ENCODE data around the gene CTXND1. TPM values are rescaled to one million over a fixed set of nuclear protein-coding genes. Genes with fewer than 3 reads are reported as not detected.

Gene CTXND1
- not detected in 2 replicates for total RNA-seq

DNA sequence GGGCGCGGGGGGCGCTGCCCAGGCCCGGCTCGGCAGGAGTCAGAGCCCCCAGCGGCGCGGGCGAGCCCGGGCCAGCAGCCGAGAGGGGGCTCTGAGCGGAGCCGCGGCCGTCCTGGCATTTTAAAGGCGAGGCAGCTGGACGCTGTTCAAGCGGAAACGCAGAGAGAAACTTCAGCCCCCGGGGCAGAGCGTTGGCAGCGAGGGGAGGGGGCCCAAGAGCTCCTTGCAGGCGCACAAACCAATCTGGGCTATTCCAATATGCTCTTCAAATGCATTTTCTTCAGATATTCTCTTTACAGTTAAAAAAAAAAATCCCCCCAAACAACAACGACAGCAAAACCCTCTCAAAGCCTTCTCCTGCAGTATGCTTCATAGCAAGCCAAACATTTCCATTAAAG, at the start of gene CTXND1:
Gene CTXND1 (minus strand): TSS at position 93 of the 398 bp plus-strand sequence. CDS start 50,264 bp downstream, outside the sequence.

DNA sequence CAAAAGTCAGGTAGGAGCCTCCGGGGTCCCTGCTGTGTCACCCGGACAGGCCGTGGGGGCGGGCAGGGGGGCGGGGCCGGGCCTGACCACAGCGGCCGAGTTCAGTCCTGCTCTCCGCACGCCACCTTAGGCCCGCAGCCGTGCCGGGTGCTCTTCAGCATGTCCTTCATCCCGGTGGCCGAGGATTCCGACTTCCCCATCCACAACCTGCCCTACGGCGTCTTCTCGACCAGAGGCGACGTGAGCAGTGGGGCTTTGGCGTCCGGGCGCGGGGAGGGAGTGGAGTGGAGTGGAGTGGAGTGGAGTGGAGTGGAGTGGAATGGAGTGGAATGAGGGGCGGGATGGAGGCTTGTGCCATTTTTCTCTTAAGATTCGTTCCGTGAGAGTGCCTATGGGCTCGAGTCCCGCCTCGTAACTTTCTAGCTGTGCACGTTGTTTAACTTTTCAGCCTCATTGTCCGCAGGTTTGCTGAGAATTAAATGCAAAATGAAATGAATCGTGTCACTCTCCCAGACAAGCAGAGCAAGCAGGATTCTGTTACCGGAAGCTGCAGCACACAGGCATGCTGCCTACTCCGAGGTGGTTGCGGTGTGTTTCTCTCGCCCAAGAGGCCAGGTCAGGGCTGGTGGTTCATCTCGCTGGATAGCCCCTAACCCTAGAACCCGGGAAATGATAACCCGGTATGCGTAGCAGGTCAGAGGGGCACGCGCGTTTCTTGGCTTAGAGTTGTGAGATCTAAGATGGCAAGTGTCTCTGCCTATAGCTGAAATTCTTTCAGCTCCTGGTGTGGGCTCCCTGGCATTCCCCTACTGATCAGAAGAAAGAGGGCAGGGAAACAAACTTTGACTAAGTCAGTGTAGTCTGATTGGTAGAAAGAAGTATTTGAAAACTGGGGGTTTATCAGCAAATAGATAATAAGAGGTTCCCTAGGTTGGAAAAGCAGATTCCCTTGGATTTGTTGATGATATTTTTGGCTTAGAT, 98.8 kb downstream of the CTXND1 start, which contains the start of gene FAH:
Gene FAH (plus strand): TSS at position 104 of the 981 bp plus-strand sequence. CDS start 56 bp downstream, at position 160.

Other genes starting within 250 kb of the CTXND1 start
- 77.5 and 112 TPM in 2 replicates for gene ZFAND6, start 192.5 kb downstream of the CTXND1 start, total RNA-seq
- gene FAH, start 99.2 kb downstream of the CTXND1 start, total RNA-seq: 25.6 and 34.1 TPM in 2 replicates
- 4.8 and 8.6 TPM in 2 replicates for gene ARNT2, start 152.2 kb upstream of the CTXND1 start, total RNA-seq